GM12864 (cell line): ENCODE results near the gene CXCL6.

Experiments
- DNase-seq: peaks from one replicate; pipeline ENCODE4 v3.0.0-alpha.2; 2011; ENCODE audit warnings: low read depth
- H3K4me3 ChIP-seq: 2 replicates; pipeline ENCODE4 v1.5.1; 2011; ENCODE audit warnings: mild to moderate bottlenecking, low read depth, low read length, control low read depth
- TF ChIP-seq, protein P1 (sequence below): IDR thresholded peaks from 2 replicates; pipeline ENCODE4 v1.5.1; 2011; ENCODE audit warnings: low read depth, mild to moderate bottlenecking, moderate library complexity, low read length, control low read depth, inconsistent platforms; ENCODE audit errors: missing control alignments

Gene CXCL6

DNA sequence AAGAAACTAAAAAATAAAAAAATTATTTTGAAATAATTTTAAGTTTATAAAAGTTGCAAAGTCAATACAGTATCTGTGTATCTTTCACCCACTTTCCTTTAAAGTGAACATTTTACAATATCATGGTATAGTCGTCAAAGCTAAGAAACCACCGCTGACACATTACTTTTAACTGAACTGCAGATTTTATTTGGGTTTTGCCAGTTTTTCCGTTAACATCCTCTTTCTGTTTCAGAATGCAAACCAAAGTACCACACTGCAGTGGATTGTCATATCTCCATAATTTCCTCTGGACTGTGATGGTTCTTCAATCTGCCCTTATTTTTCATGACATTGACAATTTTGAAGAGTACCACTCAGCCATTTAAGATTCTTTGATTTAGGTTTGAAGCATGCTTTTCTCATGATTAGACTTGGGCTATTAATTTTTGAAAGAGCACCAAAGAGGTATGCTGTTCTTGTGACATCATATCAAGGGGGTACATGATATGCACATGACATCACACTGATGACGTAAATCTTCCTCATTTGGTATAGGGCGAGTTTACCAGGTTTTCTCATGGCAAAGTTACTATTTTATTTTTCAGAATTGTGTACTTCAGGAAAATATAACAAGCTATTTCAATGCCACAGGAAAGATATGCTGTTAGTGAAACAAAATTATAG, 29.1 kb downstream of the CXCL6 start:
- H3K4me3 ChIP-seq, result no peak overlapping the region
- TF ChIP-seq, protein P1, sequence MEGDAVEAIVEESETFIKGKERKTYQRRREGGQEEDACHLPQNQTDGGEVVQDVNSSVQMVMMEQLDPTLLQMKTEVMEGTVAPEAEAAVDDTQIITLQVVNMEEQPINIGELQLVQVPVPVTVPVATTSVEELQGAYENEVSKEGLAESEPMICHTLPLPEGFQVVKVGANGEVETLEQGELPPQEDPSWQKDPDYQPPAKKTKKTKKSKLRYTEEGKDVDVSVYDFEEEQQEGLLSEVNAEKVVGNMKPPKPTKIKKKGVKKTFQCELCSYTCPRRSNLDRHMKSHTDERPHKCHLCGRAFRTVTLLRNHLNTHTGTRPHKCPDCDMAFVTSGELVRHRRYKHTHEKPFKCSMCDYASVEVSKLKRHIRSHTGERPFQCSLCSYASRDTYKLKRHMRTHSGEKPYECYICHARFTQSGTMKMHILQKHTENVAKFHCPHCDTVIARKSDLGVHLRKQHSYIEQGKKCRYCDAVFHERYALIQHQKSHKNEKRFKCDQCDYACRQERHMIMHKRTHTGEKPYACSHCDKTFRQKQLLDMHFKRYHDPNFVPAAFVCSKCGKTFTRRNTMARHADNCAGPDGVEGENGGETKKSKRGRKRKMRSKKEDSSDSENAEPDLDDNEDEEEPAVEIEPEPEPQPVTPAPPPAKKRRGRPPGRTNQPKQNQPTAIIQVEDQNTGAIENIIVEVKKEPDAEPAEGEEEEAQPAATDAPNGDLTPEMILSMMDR, result no peak
- no peak for DNase-seq

- no peak overlapping the region for H3K4me3 ChIP-seq
- TF ChIP-seq, protein P1, result no peak
- no peak for DNase-seq
Observed at GRCh38 chr4:73866246-73866645, 29.8 kb downstream of the CXCL6 start.

DNA sequence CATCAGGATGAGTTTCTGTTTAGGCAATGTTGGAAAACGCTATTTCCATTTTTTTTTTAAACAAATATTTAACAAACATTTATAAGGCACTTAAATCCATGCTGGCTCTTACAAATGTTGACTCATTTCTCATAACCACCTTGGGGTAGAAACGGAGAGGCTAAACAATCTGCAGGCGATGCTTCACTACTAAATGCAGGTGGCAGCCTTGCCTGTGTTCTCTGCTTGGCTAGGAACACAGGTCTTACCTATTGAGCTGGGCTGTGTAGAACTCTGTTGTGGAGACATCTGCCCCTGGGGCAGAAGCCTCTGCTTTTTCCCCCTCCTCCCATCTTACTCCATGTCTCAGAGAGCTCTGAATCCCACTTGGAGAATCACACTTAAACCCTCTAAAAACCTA, 31.3 kb downstream of the CXCL6 start:
- no peak for DNase-seq
- H3K4me3 ChIP-seq, result no peak overlapping the region

GRCh38 chr4:73868206-73869129, 32.0 kb downstream of the CXCL6 start:
- DNase-seq, result no peak
- H3K4me3 ChIP-seq, result no peak overlapping the region
- TF ChIP-seq, protein P1, result no peak

More for the DNA sequence above, 31.3 kb downstream of the CXCL6 start:
- TF ChIP-seq, protein P1, result no peak

DNA sequence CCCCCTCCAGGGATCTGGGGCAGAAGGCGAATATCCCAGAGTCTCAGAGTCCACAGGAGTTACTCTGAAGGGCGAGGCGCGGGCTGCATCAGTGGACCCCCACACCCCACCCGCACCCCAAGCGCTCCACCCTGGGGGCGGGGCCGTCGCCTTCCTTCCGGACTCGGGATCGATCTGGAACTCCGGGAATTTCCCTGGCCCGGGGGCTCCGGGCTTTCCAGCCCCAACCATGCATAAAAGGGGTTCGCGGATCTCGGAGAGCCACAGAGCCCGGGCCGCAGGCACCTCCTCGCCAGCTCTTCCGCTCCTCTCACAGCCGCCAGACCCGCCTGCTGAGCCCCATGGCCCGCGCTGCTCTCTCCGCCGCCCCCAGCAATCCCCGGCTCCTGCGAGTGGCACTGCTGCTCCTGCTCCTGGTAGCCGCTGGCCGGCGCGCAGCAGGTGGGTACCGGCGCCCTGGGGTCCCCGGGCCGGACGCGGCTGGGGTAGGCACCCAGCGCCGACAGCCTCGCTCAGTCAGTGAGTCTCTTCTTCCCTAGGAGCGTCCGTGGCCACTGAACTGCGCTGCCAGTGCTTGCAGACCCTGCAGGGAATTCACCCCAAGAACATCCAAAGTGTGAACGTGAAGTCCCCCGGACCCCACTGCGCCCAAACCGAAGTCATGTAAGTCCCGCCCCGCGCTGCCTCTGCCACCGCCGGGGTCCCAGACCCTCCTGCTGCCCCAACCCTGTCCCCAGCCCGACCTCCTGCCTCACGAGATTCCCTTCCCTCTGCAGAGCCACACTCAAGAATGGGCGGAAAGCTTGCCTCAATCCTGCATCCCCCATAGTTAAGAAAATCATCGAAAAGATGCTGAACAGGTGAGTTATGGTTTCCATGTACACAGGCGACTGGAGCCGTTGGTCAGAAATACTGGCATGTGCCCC, 32.9 kb downstream of the CXCL6 start, which contains the start of gene CXCL1:
Gene CXCL1, plus strand, starts transcription at position 264 of the 926 bp plus-strand sequence. Its CDS starts 78 bp downstream, at position 342.
- TF ChIP-seq, protein P1, result no peak
- no peak for DNase-seq
- H3K4me3 ChIP-seq, result no peak within 1 kb of the TSS

DNA sequence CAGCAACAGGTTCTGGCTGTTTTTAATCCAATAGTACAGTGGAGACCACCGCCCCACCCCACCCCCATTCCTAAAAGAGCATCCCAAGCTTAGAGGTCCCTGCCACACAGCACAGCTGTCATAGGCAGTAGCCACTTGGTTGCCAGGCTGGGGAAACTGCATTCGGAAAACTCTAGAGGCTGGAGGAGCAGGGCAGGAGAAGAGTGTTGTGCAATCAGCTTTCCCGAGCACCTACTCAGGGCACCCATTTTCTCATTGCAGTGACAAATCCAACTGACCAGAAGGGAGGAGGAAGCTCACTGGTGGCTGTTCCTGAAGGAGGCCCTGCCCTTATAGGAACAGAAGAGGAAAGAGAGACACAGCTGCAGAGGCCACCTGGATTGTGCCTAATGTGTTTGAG, 33.8 kb downstream of the CXCL6 start:
- no peak overlapping the region for H3K4me3 ChIP-seq
- TF ChIP-seq, protein P1, result no peak

More for the DNA sequence above, 33.8 kb downstream of the CXCL6 start:
- DNase-seq, result no peak
